B cell (primary cell): ENCODE measurements around the gene TCF12. TPM values are rescaled to one million over a fixed set of nuclear protein-coding genes. Genes with fewer than 3 reads are reported as not detected.

Experiments
- ATAC-seq: fragments of 200-7000 bp; cut with Tn5 transposase; one replicate; pipeline ENCODE4 v1.10.0; 2021; ENCODE audit warnings: low read depth, mild to moderate bottlenecking, moderate number of reproducible peaks, moderate library complexity
- CTCF ChIA-PET: fragments of 350-600 bp; sonication (Branson Sonifier 250); formaldehyde crosslinking; loops from one replicate; lab custom pipeline; 2021; ENCODE audit warnings: antibody characterized with exemption, inconsistent platforms; lab: Charles Lee
- POLR2A ChIA-PET: fragments of 350-600 bp; sonication (Branson Sonifier 250); formaldehyde crosslinking; loops from one replicate; lab custom pipeline; 2021; ENCODE audit warnings: antibody characterized with exemption; lab: Charles Lee
- DNase-seq: peaks from one replicate; pipeline ENCODE4 v3.0.0; 2013
- H2AFZ ChIP-seq: 2 replicates; pipeline ENCODE4 v1.6.1; 2012; ENCODE audit warnings: mild to moderate bottlenecking, low read depth, low read length; ENCODE audit not compliant: insufficient read depth, poor library complexity, severe bottlenecking
- H3K27ac ChIP-seq, 2 donors: 1 replicate in 1 of 2; 2 replicates in 1 of 2; pipeline ENCODE4 v1.5.1; 2012 to 2013; ENCODE audit warnings: low read length in 2 of 2, mild to moderate bottlenecking in 2 of 2, moderate library complexity in 1 of 2
- H3K27me3 ChIP-seq, 4 experiments: fragments of 200-600 bp in 1 of 4; sonication (generic) in 1 of 4; replicated peaks in 1 of 4; 1 replicate in 2 of 4; 2 replicates in 2 of 4; pipeline versions ENCODE4 v1.6.1 to v1.7.0; 2013 to 2016; ENCODE audit warnings: low read length in 3 of 4, mild to moderate bottlenecking in 2 of 4, mixed read lengths in 1 of 4, moderate library complexity in 1 of 4; ENCODE audit not compliant: insufficient read depth in 4 of 4, control insufficient read depth in 3 of 4; ENCODE audit errors: control extremely low read depth in 1 of 4
- H3K36me3 ChIP-seq, 2 experiments: replicated peaks in 1 of 2; 1 replicate in 1 of 2; 2 replicates in 1 of 2; pipeline versions ENCODE4 v1.6.1 to v1.7.1; 2013; ENCODE audit warnings: low read length in 1 of 2; ENCODE audit not compliant: insufficient read depth in 2 of 2, control insufficient read depth in 1 of 2; ENCODE audit errors: control extremely low read depth in 1 of 2, extremely low read depth in 1 of 2
- H3K4me1 ChIP-seq, 2 donors: fragments of 200-600 bp in 1 of 2; sonication (generic) in 1 of 2; 1 replicate in 1 of 2; 2 replicates in 1 of 2; pipeline versions ENCODE4 v1.5.1 to v1.6.1; 2013 to 2017; ENCODE audit warnings: low read length in 2 of 2; ENCODE audit not compliant: control insufficient read depth in 2 of 2, insufficient read depth in 2 of 2
- H3K4me2 ChIP-seq: replicated peaks from 2 replicates; pipeline ENCODE3; 2012; ENCODE audit warnings: mild to moderate bottlenecking, low read depth, low read length; ENCODE audit not compliant: poor library complexity, severe bottlenecking
- H3K4me3 ChIP-seq, 5 experiments: fragments of 200-600 bp in 1 of 5; sonication (generic) in 1 of 5; 1 replicate in 3 of 5; 2 replicates in 2 of 5; pipeline versions ENCODE4 v1.5.1 to v1.7.0; 2011 to 2016; ENCODE audit warnings: low read length in 4 of 5, mild to moderate bottlenecking in 4 of 5, low read depth in 2 of 5, control low read depth in 1 of 5, moderate library complexity in 1 of 5; ENCODE audit not compliant: insufficient read depth in 1 of 5; ENCODE audit errors: control extremely low read depth in 1 of 5, extremely low read depth in 1 of 5
- H3K79me2 ChIP-seq: fragments of 200-600 bp; sonication (generic); one replicate; pipeline ENCODE4 v1.6.0; 2016; ENCODE audit warnings: low read length; ENCODE audit not compliant: control insufficient read depth, insufficient read depth
- H3K9ac ChIP-seq: fragments of 200-600 bp; sonication (generic); 2 replicates; pipeline ENCODE4 v1.6.1; 2017; ENCODE audit warnings: mild to moderate bottlenecking, low read length, moderate library complexity
- H3K9me3 ChIP-seq, 3 donors: one replicate each; pipeline versions ENCODE4 v1.6.1 to v1.7.1; 2013; ENCODE audit warnings: low read length in 2 of 3; ENCODE audit not compliant: control insufficient read depth in 2 of 3, insufficient read depth in 1 of 3; ENCODE audit errors: control extremely low read depth in 1 of 3
- H4K20me1 ChIP-seq: 2 replicates; pipeline ENCODE4 v1.6.0; 2012; ENCODE audit warnings: mild to moderate bottlenecking, low read length; ENCODE audit not compliant: insufficient read depth, control insufficient read depth, poor library complexity, severe bottlenecking
- H3K27ac Mint-ChIP-seq: one replicate; pipeline ENCODE4 v1.8.0; 2021; ENCODE audit warnings: mixed read lengths
- H3K27me3 Mint-ChIP-seq: one replicate; pipeline ENCODE4 v1.8.0; 2021; ENCODE audit warnings: mixed read lengths
- H3K4me1 Mint-ChIP-seq: one replicate; pipeline ENCODE4 v1.8.0; 2021; ENCODE audit warnings: mixed read lengths
- H3K4me3 Mint-ChIP-seq: one replicate; pipeline ENCODE4 v1.8.0; 2021; ENCODE audit warnings: mixed read lengths
- H3K9me3 Mint-ChIP-seq: one replicate; pipeline ENCODE4 v1.8.0; 2022; ENCODE audit warnings: mixed read lengths; ENCODE audit not compliant: insufficient read depth
- CTCF ChIP-seq: fragments of 200-600 bp; IDR thresholded peaks from one replicate; pipeline ENCODE4 v1.8.0; 2022; ENCODE audit warnings: antibody characterized with exemption, mild to moderate bottlenecking
- EZH2 ChIP-seq: IDR thresholded peaks from 2 replicates; pipeline ENCODE4 v1.6.1; 2012; ENCODE audit warnings: borderline replicate concordance, low read depth, mild to moderate bottlenecking, moderate library complexity, low read length; ENCODE audit not compliant: insufficient read depth, poor library complexity, severe bottlenecking
- WGBS: methylation state at CpG from one replicate; pipeline ENCODE4 v1.1.5; 2013; ENCODE audit warnings: missing lambda C conversion rate; ENCODE audit not compliant: insufficient coverage; 5-methylcytosine and 5-hydroxymethylcytosine counted together
- intact Hi-C: fragments of 100-400 bp; cut with micrococcal nuclease; formaldehyde crosslinking; loops from one replicate; pipeline ENCODE4 v1.10.0; 2022
- polyA plus RNA-seq: library from polyadenylated mRNA; depleted of rRNA; stranded (reverse); fragments of >200 nt; gene quantifications from 2 replicates; pipeline ENCODE4 v1.2.3, GENCODE V29; 2012
- total RNA-seq, 2 donors: library from RNA; stranded (reverse); fragments of 120-200 nt in 1 of 2; gene quantifications; 1 replicate in 1 of 2; 2 replicates in 1 of 2; pipeline versions ENCODE4 v1.2.3 to v1.2.4, GENCODE V29; 2013 to 2022

The TCF12 gene
- total and polyA plus RNA-seq, 2 donors (not counting 1 experiment from before 2014, with no cell fraction given), result 27.1 to 131 TPM

- Histone ChIP-seq H3K9ac (no peak overlapping the region), H4K20me1 (peaks cover 12% of the 10 kb centered on the region), H3K9me3 (no peaks in the 10 kb centered on the region), H3K4me1 (peaks cover 37 to 41% of the 10 kb centered on the region in 2 donors), H3K27me3 (no peaks in the 10 kb centered on the region), H2AFZ (no peak overlapping the region), H3K79me2 (peaks cover 76% of the 10 kb centered on the region), H3K4me3 (no peak overlapping the region), H3K4me2 (peak overlapping the region; percentile 43), H3K36me3 (no peaks in the 10 kb centered on the region), H3K27ac (peak overlapping the region; percentile 96 to 99)
- Mint-ChIP-seq H3K27me3 (no peaks in the 10 kb centered on the region), H3K9me3 (no peaks in the 10 kb centered on the region), H3K4me3 (peak overlapping the region; percentile 26), H3K27ac (peak overlapping the region; percentile 98), H3K4me1 (peaks cover 49% of the 10 kb centered on the region)
- intact Hi-C loops, result no loop called here
- TF ChIP-seq CTCF, result no peak
- 98% methylated on average over 6 of the region's 9 CpGs for WGBS
- ChIA-PET CTCF (interaction anchor here (0.8 to 1.9 kb wide), 5 partner anchors 9 to 151 kb away, joined by 3 to 10 read pairs (median 5); no protein-coding TSS in a partner anchor), POLR2A (interaction anchor here (7.3 kb wide), 1 partner anchor 13 kb away, joined by 109 read pairs; no protein-coding TSS in a partner anchor)
- ATAC-seq, result no peak
- no peak for DNase-seq
Observed at GRCh38 chr15:57296473-57297162, 378.2 kb downstream of the TCF12 start.

GRCh38 chr15:57297163-57297593 is 378.7 kb downstream of the TCF12 start:
- peak overlapping the region; percentile 43 for H3K4me2 ChIP-seq
- Mint-ChIP-seq H3K27ac (peak overlapping the region; percentile 98), H3K27me3 (no peaks in the 10 kb centered on the region), H3K4me3 (peak overlapping the region; percentile 26), H3K9me3 (no peaks in the 10 kb centered on the region), H3K4me1 (peaks cover 48% of the 10 kb centered on the region)
- intact Hi-C loops, result no loop called here
- H3K27me3 ChIP-seq, result no peaks in the 10 kb centered on the region
- peak overlapping the region; percentile 7 for H3K9ac ChIP-seq
- ChIA-PET POLR2A (interaction anchor here (7.3 kb wide), 1 partner anchor 13 kb away, joined by 109 read pairs; no protein-coding TSS in a partner anchor), CTCF (interaction anchor here (0.8 to 1.9 kb wide), 5 partner anchors 8 to 151 kb away, joined by 3 to 10 read pairs (median 5); no protein-coding TSS in a partner anchor)
- ATAC-seq (no peak), DNase-seq (no peak)
- no CpG with 5 or more reads among the region's 3 CpGs for WGBS
- peaks cover 76% of the 10 kb centered on the region for H3K79me2 ChIP-seq
- no peaks in the 10 kb centered on the region for H3K9me3 ChIP-seq
- no peak overlapping the region for H3K4me3 ChIP-seq
- H3K4me1 ChIP-seq, result peaks cover 37 to 41% of the 10 kb centered on the region in 2 donors
- H2AFZ ChIP-seq, result peak overlapping the region; percentile 23
- H3K27ac ChIP-seq, result peak overlapping the region; percentile 96 to 99
- TF ChIP-seq EZH2, result no peak
- no peak for TF ChIP-seq CTCF
- H4K20me1 ChIP-seq, result peaks cover 17% of the 10 kb centered on the region
- no peaks in the 10 kb centered on the region for H3K36me3 ChIP-seq
